ENCODE data around the gene ATOH8.

Gene ATOH8

GRCh38 chr2:85770786-85771409 is 17.1 kb downstream of the ATOH8 start:
- no peak for DNase-seq (ENCODE audit: low spot score)

GRCh38 chr2:85771486-85771885 is 17.7 kb downstream of the ATOH8 start:
- DNase-seq (ENCODE audit: low spot score): no peak

- no peak for DNase-seq (ENCODE audit: low spot score)
These were observed 18.4 kb downstream of the ATOH8 start for GRCh38 chr2:85772019-85772745.

DNA sequence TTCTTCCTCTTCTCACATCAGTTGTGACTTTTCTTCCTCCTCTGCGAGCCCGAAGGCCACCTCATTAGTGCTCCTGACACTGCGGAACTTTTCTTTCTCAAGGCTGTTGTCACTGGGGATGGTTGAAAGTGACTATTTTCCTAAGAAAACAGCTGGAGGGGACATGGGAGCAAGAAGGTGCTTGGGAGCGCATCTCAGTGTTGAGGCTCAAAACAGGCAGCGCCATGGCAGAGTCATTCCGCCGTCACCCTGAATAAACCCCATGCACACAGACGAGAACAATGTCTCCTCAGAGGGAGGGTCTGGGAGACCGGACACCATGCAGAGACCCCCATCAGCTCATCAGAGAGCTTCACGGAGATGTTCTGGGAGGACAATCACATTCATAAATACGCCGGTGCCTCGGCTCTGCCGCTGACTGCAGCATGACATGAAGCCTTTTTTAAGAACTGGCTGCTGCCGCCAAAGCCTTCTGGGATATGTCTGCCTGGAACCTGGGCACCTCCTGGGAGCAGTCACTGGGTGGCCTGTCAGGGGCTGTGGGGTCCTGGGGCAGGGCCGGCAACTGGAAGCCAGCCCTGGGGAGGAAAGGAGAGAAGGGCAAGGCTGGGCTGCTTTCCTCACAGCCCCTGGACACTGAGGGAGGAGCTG is 19.2 kb downstream of the ATOH8 start:
- no peak for DNase-seq (ENCODE audit: low spot score)

DNA sequence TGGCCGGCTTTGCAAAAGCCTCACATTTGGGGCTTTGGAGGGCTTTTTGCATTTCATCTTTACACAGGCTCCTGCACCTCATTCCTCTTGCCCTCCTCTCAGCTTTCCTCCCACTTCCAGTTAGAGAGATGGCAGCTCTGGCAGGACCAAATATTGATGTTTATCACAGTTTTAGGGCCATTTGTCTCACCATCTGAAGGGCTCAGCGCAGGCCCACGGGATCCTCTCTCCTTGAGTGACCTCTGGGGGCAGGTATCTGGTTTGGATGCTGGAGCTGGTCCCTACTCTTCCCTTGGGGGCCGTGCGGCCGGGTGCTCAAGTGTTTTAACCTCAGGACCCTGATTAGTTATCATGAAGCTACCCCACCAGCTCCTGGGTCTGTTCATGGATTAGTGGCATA is 19.9 kb downstream of the ATOH8 start:
- no peak for DNase-seq (ENCODE audit: low spot score)

- no peak for DNase-seq (ENCODE audit: low spot score)
These were observed 20.6 kb downstream of the ATOH8 start for GRCh38 chr2:85774126-85774978.

- DNase-seq (ENCODE audit: low spot score): no peak
These were observed 21.9 kb downstream of the ATOH8 start for GRCh38 chr2:85775406-85776381.

GRCh38 chr2:85776672-85777071 is 22.9 kb downstream of the ATOH8 start:
- no peak for DNase-seq (ENCODE audit: low spot score)

- DNase-seq (ENCODE audit: low spot score): no peak
These were observed 23.7 kb downstream of the ATOH8 start for GRCh38 chr2:85777441-85777861.

GRCh38 chr2:85778646-85779379 is 25.0 kb downstream of the ATOH8 start:
- no peak for DNase-seq (ENCODE audit: low spot score)

GRCh38 chr2:85779641-85780315 is 26.0 kb downstream of the ATOH8 start:
- DNase-seq (ENCODE audit: low spot score): no peak

- no peak for DNase-seq (ENCODE audit: low spot score)
These were observed 26.7 kb downstream of the ATOH8 start for GRCh38 chr2:85780316-85781012.

- DNase-seq (ENCODE audit: low spot score): no peak
These were observed 27.2 kb downstream of the ATOH8 start for GRCh38 chr2:85781013-85781332.

- no peak for DNase-seq (ENCODE audit: low spot score)
These were observed 30.0 kb downstream of the ATOH8 start for GRCh38 chr2:85783796-85784195.

- no peak for DNase-seq (ENCODE audit: low spot score)
These were observed 30.7 kb downstream of the ATOH8 start for GRCh38 chr2:85784474-85784986.

DNA sequence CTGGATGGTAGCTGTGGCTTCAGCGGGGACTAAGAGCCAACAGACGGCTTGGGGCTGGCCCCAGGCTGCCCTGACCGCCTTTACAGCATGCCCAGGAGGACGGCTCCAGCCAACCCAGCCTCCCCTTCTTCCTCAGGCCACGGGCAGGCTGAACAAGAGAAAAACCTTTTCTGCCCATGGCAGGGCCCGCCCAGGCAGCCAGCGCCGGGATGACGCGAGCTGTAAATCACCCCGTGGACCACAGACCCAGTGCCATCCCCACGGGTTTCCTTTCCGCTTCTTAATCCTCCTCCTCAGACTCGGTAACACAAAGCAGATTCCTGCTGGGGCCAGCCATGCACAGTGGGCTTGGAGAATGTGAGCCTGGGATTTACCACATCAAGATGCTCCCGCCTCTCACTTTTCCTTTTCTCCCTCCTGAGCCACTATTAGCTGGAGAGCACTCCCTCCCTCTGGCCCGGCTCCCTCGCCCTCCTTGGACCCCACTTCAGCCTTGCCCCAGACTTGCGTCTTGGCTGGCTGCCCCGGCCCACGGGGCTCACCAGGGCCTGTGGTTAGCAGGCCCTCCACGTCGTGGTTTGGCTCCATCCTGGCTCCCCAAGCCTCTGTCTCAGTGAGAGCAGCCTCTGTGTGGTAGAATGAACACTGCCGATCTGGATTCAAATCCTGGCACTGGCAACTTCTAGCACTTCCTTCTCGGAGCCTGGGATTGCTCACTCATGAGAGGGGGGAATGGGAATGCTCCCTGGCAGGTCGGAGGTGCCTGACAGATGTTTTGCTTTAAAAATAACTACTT is 31.4 kb downstream of the ATOH8 start:
- DNase-seq (ENCODE audit: low spot score): no peak

DNA sequence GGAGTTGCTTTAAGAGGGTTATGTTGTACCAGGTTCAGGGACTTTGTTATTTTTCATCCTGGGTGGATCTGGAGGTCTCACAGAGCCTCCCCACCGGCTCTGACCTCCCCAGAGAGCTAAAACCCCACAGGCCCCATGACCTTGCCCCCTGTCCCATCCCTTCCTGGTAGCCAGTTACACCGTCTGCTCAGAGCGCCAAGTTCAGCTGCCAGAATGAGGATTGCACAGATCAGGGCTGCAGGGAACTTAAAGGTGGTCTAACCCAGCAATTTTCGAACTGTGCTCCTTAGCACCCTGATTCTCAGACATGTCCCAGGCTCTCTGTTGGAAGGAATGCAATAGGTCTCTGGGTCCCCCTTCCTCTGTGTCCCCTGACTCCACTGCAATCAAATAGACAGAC is 32.1 kb downstream of the ATOH8 start:
- DNase-seq (ENCODE audit: low spot score): no peak

DNA sequence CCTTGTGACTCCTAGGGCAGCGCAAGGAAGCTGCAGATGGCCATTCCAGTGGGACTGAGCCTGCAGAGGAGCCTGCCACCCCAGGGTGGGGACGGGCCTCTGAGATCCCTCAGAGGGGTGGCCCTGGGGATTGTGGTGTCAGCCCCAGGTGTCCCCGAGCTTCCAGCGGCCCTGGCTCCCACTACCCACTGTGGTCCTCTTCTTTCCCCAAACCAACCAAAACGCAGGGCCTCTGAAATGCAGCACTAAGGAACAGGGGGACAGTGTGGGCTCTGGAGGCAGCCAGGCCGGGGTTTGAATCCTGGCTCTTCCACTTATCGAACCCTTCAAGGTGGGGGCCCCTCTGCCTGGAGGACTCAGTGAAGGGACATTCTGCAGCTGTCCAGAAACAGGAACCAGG is 32.7 kb downstream of the ATOH8 start:
- no peak for DNase-seq (ENCODE audit: low spot score)
